ENCODE measurements around the gene GBE1. TPM values are rescaled to one million over a fixed set of nuclear protein-coding genes. Genes with fewer than 3 reads are reported as not detected.

Gene GBE1
- total RNA-seq (167 and 232 TPM in 2 replicates), polyA plus RNA-seq (108 and 153 TPM in 2 replicates), polyA minus RNA-seq (ENCODE audit: low replicate concordance) (16.7 and 23.4 TPM in 2 replicates)
- 93.6 and 118 TPM in 2 replicates for polyA plus RNA-seq (2012)

DNA sequence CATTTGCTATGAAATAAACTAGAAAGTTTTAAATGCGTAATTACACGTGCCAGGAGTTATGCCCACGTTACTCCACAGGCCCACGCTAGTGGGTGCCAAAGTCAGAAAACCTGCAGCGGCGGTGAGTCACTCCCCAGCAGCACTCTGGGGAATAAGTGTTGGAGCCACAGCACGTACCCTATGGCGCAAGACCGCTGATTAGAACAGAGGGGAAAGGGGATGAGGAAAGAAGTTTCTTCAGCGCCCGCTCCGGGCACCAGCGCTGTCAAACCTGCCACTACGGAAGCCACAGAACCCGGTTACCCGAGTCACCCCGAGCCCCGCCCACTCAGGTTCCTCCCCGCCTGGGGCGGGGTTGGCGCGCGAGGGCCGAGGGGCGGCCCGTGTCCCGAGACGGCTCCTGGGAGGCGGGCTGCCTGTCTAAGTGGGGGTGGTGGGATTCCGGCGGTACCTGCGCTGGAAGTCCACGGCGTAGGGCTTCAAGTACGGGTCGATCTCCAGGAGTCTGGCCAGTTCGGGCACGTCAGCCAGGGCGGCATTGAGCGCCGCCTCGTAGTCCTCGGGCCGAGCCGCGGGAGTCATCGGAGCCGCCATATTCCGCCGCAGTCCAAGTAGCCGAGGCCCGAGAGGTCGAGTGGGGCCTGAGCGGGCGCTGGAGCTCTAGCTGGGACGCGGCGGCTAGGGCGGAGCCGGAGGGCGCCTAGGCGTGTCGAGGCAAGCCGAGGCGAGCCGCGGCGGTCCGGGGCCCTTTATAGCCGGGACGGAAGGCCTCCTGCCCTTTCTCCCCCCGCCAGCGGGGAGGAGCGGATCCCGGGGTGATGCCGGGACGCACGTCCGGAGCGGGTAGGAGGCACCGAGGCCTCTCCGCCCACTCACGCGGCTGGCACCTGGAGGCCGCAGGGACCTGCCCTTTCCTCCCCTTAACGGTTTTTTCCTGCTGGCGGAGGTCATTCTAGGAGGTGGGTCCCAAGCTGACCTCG is at the start of gene GBE1:
Gene GBE1, minus strand, starts transcription at position 722 of the 980 bp plus-strand sequence. Its CDS starts 128 bp downstream, at position 594.
- Histone ChIP-seq H3K27me3 (ENCODE audit: control insufficient read depth, insufficient read depth, low read length) (no peaks in the 10 kb centered on the region), H3K27ac (ENCODE audit: insufficient read depth, low read length) (peak within 1 kb of the TSS; percentile 95), H3K36me3 (ENCODE audit: control insufficient read depth, insufficient read depth, low read length) (peaks cover 1% of the 10 kb centered on the region), H3K79me2 (ENCODE audit: control insufficient read depth, insufficient read depth, low read length) (peaks cover 44% of the 10 kb centered on the region), H4K20me1 (ENCODE audit: control insufficient read depth, extremely low read depth, insufficient read depth, low read length) (no peaks in the 10 kb centered on the region), H3K9ac (ENCODE audit: insufficient read depth, low read length) (peak within 1 kb of the TSS; percentile 91), H3K4me3 (replicated peaks in 1 of 4; ENCODE audit: control extremely low read depth in 1 of 4, insufficient read depth in 1 of 4, low read depth in 3 of 4, low read length in 4 of 4) (peak within 1 kb of the TSS; percentile 75 to 97 (median 80)), H2AFZ (ENCODE audit: low read length) (peak within 1 kb of the TSS; percentile 76), H3K9me3 (ENCODE audit: control insufficient read depth, insufficient read depth, low read depth, low read length) (no peaks in the 10 kb centered on the region), H3K4me1 (ENCODE audit: control insufficient read depth, extremely low read depth, insufficient read depth, low read length) (peaks cover 4% of the 10 kb centered on the region), H3K4me2 (ENCODE audit: extremely low read depth, insufficient read depth, low read length) (peak within 1 kb of the TSS; percentile 94)
- TF ChIP-seq, protein P1, sequence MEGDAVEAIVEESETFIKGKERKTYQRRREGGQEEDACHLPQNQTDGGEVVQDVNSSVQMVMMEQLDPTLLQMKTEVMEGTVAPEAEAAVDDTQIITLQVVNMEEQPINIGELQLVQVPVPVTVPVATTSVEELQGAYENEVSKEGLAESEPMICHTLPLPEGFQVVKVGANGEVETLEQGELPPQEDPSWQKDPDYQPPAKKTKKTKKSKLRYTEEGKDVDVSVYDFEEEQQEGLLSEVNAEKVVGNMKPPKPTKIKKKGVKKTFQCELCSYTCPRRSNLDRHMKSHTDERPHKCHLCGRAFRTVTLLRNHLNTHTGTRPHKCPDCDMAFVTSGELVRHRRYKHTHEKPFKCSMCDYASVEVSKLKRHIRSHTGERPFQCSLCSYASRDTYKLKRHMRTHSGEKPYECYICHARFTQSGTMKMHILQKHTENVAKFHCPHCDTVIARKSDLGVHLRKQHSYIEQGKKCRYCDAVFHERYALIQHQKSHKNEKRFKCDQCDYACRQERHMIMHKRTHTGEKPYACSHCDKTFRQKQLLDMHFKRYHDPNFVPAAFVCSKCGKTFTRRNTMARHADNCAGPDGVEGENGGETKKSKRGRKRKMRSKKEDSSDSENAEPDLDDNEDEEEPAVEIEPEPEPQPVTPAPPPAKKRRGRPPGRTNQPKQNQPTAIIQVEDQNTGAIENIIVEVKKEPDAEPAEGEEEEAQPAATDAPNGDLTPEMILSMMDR (conservative IDR thresholded peaks at IDR 0.05 in 1 of 2, IDR thresholded peaks at IDR 0.05 in 1 of 2; ENCODE audit: low read depth in 1 of 2, low read length in 2 of 2), result peak; percentile 29 to 59
- no peak for TF ChIP-seq EZH2 (IDR thresholded peaks at IDR 0.05; ENCODE audit: low read length, missing control alignments)
- DNase-seq (ENCODE audit: low read depth in 2 of 2), result peak; percentile 91 to 98

DNA sequence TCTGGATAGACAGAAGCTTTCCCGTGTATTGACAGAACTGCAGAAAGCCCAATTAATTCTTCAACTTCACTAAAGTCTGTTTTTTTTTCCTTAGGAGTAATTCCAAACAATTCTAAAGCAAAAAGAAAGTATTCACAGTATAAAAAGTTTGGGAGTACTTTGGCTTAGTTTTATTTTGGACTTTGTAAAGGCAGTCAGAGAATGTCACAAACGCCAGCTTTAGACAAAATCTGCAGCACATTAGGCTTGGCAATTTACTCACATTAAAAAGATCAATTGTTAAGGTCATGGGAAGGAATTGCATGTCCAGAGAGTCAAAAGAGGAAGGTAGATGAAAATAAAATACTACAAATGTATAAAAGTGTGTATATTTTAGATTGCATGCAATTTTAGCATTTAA is 47.5 kb upstream of the GBE1 start:
- Histone ChIP-seq H3K79me2 (ENCODE audit: control insufficient read depth, insufficient read depth, low read length) (no peaks in the 10 kb centered on the region), H3K27ac (ENCODE audit: insufficient read depth, low read length) (no peak overlapping the region), H4K20me1 (ENCODE audit: control insufficient read depth, extremely low read depth, insufficient read depth, low read length) (no peaks in the 10 kb centered on the region), H3K27me3 (ENCODE audit: control insufficient read depth, insufficient read depth, low read length) (no peaks in the 10 kb centered on the region), H3K4me1 (ENCODE audit: control insufficient read depth, extremely low read depth, insufficient read depth, low read length) (no peaks in the 10 kb centered on the region), H3K9me3 (ENCODE audit: control insufficient read depth, insufficient read depth, low read depth, low read length) (no peaks in the 10 kb centered on the region), H3K4me3 (replicated peaks in 1 of 4; ENCODE audit: control extremely low read depth in 1 of 4, insufficient read depth in 1 of 4, low read depth in 3 of 4, low read length in 4 of 4) (no peak overlapping the region), H2AFZ (ENCODE audit: low read length) (no peak overlapping the region), H3K36me3 (ENCODE audit: control insufficient read depth, insufficient read depth, low read length) (no peaks in the 10 kb centered on the region), H3K9ac (ENCODE audit: insufficient read depth, low read length) (no peak overlapping the region), H3K4me2 (ENCODE audit: extremely low read depth, insufficient read depth, low read length) (no peak overlapping the region)
- no peak for DNase-seq (ENCODE audit: low read depth in 2 of 2)
- TF ChIP-seq, protein P1 (conservative IDR thresholded peaks at IDR 0.05 in 1 of 2, IDR thresholded peaks at IDR 0.05 in 1 of 2; ENCODE audit: low read depth in 1 of 2, low read length in 2 of 2), result no peak
- no peak for TF ChIP-seq EZH2 (IDR thresholded peaks at IDR 0.05; ENCODE audit: low read length, missing control alignments)

DNA sequence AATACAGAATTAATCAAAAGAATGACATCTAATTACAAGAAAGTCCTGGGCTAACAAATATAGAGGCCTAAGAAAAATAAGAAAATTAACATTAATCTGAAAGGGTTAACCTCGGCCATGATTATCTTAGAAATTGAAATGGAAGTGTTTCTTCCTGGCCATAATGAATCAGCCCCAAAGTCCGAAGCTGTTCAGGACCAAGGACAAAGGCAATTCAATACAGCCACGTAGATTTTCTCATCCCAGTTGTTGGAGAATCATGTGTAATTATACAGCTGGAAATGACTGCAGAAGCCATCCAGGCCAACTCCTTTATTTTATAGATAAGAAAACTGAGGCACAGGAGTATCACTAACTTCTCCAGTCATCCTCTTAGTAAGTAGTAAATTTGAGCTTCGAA is 38.0 kb upstream of the GBE1 start:
- Histone ChIP-seq H3K4me1 (ENCODE audit: control insufficient read depth, extremely low read depth, insufficient read depth, low read length) (no peaks in the 10 kb centered on the region), H3K27me3 (ENCODE audit: control insufficient read depth, insufficient read depth, low read length) (no peaks in the 10 kb centered on the region), H3K27ac (ENCODE audit: insufficient read depth, low read length) (no peak overlapping the region), H3K4me3 (replicated peaks in 1 of 4; ENCODE audit: control extremely low read depth in 1 of 4, insufficient read depth in 1 of 4, low read depth in 3 of 4, low read length in 4 of 4) (no peak overlapping the region), H3K79me2 (ENCODE audit: control insufficient read depth, insufficient read depth, low read length) (no peaks in the 10 kb centered on the region), H3K9me3 (ENCODE audit: control insufficient read depth, insufficient read depth, low read depth, low read length) (no peaks in the 10 kb centered on the region), H3K9ac (ENCODE audit: insufficient read depth, low read length) (no peak overlapping the region), H3K36me3 (ENCODE audit: control insufficient read depth, insufficient read depth, low read length) (no peaks in the 10 kb centered on the region), H3K4me2 (ENCODE audit: extremely low read depth, insufficient read depth, low read length) (no peak overlapping the region), H2AFZ (ENCODE audit: low read length) (no peak overlapping the region), H4K20me1 (ENCODE audit: control insufficient read depth, extremely low read depth, insufficient read depth, low read length) (no peaks in the 10 kb centered on the region)
- no peak for TF ChIP-seq EZH2 (IDR thresholded peaks at IDR 0.05; ENCODE audit: low read length, missing control alignments)
- TF ChIP-seq, protein P1 (conservative IDR thresholded peaks at IDR 0.05 in 1 of 2, IDR thresholded peaks at IDR 0.05 in 1 of 2; ENCODE audit: low read depth in 1 of 2, low read length in 2 of 2), result no peak
- peak; percentile 2 to 18 for DNase-seq (ENCODE audit: low read depth in 2 of 2)
